DMS153 treated with DMSO at 0.1 percent for 48 hours (cell line): ENCODE results near the gene GFM1.

Source experiments
- DNase-seq: peaks from one replicate; lab custom pipeline; 2025; ENCODE audit not compliant: unreplicated experiment; lab: John Stamatoyannopoulos, UW

GFM1 gene

GRCh38 chr3:158644345-158644908 lies at the start of gene GFM1:
Gene GFM1 (plus strand): TSS chr3:158644527. CDS start chr3:158644635, 108 bp downstream.
- DNase-seq, result peak; percentile 98

DNA sequence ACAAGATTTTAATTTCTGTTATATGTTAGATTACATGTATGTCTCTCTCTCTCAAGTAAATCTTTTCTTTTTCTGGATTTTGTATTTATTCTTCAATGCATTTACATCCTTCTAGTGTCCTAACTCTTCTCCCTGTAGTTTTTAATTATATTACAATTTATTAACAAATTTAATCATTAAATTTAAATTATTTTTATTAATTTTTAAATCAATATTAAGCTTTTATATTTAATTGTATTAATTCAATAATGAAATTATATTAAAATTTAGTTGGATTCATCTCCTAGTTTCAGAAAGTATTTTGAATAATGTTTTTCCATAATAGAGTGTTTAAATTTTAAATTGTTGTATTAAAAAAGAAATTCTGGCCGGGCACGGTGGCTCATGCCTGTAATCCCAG lies 43.5 kb upstream of the GFM1 start:
- no peak for DNase-seq

- DNase-seq, result no peak
Observed at GRCh38 chr3:158602227-158602626, 42.1 kb upstream of the GFM1 start.

DNA sequence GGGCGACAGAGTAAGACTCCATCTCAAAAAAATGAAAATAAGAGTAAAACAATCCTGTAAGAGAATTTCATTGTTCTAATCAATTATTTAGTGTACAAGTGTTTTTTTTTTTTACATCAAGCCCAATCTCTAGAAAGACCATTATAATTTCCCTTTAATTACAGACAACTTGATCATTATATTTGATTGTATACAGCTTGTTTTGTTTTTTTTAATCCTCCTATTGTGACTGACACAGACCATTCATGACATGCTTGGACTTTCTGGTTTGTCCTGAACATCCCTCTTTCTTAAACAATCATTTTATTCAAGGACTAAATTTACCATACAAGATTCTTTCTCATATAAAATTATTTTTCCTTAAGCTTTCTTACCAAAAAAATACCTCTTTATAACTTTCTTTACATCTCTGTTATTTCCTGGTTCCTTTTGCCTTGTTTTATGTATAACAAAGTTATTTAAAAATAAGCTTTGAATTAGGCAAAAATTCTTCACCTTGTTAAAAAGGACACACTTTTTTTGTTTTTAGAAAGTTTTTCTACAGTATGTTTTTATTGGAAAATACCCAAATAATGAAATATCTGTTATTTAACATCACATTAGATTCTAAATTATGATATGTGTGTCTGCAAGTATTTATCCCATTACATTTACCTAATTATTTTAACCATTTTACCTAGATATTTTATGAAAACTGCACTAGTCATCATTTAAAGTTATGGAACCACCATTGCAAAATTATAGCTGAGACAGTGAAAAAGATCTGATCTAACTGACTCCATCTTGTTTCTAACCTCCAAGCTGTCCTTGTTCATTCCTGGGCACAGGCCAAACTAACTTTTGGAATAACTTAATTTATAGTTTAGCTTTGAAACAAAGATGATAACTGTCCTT lies 26.1 kb upstream of the GFM1 start:
- no peak for DNase-seq

DNA sequence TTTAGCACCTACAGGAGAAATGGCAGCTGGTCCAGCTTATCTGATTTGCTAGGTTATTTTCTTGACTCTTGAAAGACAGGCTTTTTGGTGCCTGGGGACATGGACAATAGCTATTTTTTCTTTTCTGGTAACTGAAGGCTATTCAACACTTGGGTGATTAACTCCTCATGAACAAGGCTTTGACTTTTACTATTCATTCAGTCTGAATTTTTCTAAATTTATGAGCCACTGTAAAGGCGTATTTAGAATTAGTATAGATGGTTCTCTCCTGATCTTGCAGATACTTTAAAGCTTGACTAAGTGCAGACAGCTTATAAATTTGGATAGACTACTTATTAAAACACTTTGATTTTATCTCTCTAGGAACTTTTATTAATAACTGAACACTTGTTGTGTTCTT lies 18.4 kb upstream of the GFM1 start:
- no peak for DNase-seq

- DNase-seq, result no peak
Observed at GRCh38 chr3:158631981-158632380, 12.3 kb upstream of the GFM1 start.

DNA sequence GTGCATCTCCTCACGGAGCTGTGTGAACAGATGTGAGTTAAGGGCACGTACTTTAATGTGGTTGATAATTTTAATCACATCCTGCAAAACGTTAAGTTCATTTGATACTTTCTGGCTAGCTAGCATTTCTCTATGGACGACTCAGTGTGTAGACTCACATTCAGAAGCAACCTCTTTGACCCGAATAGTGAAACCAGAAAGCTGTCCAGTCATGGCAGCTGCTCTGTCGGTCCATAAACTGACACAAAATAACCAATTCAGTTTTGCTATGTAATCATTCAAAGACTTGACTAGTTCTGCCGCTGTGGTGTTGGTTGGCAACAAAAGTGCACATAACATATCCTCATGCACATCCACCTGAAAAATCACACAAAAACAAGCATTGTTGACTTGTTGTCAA lies 3.7 kb upstream of the GFM1 start:
- no peak for DNase-seq

- no peak for DNase-seq
Observed at GRCh38 chr3:158642005-158642404, 2.3 kb upstream of the GFM1 start.

DNA sequence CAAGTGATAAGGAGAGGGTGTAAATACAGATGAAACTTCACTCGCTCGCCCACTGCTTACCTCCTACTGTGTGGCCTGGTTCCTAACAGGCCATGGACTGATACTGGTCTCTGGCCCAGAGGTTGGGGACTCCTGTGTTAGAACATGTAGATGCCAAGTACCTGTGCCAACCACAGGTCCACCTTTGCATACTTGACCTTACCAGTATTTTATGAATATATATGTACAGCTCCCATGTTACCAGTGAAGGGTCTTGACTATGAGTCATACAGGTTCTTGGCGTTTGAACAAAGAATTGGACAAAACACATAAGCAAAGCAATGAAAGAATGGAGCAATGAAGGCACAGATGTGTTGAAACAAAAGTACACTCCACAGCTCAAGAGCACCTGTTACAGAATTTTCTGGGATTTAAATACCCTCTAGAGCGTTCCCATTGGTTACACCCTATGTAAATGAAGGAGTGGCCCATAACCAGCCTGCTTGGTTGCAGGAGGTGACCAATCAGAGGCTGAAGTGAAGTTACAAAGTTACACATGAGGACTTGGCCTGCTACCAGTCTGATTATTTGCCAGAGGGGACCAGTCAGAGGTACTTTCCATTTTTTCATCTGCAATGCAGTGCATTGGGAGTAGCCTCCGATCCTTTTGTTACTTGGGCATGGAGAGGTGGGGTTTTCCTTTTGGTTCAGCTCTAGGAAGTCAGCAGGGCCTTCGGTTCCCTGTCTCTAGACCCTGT lies 1.7 kb upstream of the GFM1 start:
- DNase-seq, result no peak

- no peak for DNase-seq
Observed at GRCh38 chr3:158649791-158650190, 5.5 kb downstream of the GFM1 start.

DNA sequence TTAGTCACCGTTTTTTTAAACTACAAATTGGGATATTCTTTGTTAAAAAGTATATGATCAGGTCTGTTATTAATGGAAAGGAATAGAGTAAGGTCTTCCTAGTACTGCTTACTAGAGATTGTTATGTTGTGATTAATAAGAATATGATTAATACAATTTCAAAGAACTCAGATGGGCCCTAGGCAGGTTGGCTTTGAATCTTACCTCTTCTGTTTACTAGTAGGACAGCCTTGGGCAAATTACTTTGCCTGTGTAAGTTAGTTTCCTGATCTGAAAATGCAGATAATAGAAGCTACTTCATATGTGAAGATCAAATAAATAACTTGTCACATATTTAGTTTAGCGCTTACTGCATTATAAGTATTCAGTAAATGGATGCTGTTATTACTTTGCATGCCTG lies 6.9 kb downstream of the GFM1 start:
- no peak for DNase-seq

DNA sequence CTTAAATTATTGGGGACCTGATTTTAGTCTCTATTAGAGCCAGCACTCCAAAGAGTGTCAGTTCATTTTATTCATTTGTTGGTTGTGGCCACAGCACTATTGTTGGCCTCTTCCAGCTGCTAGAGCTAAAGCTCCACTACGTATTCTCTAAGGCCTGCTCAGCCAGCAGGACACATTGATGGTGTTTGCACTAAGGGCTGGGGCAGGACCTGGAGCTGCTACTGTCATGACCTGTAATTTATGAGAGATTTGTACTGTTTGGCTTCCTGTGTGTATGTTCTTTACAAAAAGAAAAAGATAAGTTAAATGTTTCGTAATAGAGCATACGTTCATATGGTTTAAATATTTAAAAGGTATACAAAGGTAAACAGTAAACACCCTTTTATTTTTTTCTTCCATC lies 8.1 kb downstream of the GFM1 start:
- no peak for DNase-seq

- no peak for DNase-seq
Observed at GRCh38 chr3:158658889-158659288, 14.6 kb downstream of the GFM1 start.

GRCh38 chr3:158659454-158660237 lies 15.3 kb downstream of the GFM1 start:
- DNase-seq, result no peak

GRCh38 chr3:158660711-158661110 lies 16.4 kb downstream of the GFM1 start:
- no peak for DNase-seq

GRCh38 chr3:158663246-158663645 lies 18.9 kb downstream of the GFM1 start:
- no peak for DNase-seq

DNA sequence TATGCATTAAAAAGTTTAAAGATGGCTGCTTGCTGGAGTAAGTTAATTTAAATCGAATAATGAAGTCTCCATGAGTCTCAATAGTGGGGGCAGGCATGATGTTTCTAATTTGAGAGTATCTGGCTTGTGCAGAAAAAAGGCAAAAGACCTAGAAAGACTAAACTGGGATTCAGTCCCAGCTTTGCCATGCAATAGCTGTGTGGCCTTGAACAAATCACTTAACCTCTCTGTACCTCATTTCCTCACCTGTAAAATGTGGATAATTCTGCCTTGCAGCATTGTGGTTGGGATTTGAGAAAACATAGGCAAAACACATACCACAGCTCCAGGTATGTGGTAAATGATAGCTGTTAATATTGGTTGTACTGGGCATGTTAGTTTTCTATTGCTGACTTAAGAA lies 19.5 kb downstream of the GFM1 start:
- DNase-seq, result no peak

GRCh38 chr3:158666416-158666815 lies 22.1 kb downstream of the GFM1 start:
- no peak for DNase-seq

DNA sequence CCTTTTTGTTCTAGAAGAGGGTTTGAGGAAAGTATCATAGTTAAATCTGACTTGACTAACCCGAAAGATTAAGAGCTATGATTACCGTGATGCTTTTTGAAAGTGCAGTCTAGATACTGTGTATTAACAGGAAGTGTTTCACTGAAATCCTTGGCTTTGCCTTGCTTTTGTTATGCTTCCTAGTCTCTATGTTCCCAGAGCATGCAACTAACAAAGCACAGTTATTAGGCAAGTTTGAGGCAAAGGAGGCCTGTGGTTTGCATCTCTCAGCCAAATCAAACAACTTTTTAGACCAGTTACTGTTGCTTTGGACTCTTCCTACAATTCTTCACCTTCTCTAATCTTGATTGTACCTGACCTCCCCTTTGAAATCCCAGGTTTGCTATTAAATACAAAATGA lies 24.2 kb downstream of the GFM1 start:
- no peak for DNase-seq

GRCh38 chr3:158671821-158672214 lies 27.5 kb downstream of the GFM1 start:
- no peak for DNase-seq
